GM13976 (cell line): ENCODE data around the gene TRPM2.

Source experiments
- DNase-seq: peaks from one replicate; pipeline ENCODE4 v3.0.0; 2012; ENCODE audit warnings: low spot score
- CTCF ChIP-seq: IDR thresholded peaks from 2 replicates; pipeline ENCODE4 v1.5.1; 2012; ENCODE audit warnings: borderline replicate concordance, mild to moderate bottlenecking; ENCODE audit not compliant: insufficient read depth; ENCODE audit errors: extremely low read depth, missing control alignments, control extremely low read depth
- in situ Hi-C: fragments of 300-500 bp; cut with MboI; formaldehyde crosslinking; loops from one replicate; pipeline ENCODE4 v1.12.0; 2022; ENCODE audit warnings: low sequenced_read_pairs, mixed read lengths, inconsistent platforms; ENCODE audit not compliant: unreplicated experiment

The TRPM2 gene

GRCh38 chr21:44438531-44439210 lies 85.2 kb downstream of the TRPM2 start:
- in situ Hi-C loops: no loop called here
- no peak for TF ChIP-seq CTCF
- no peak for DNase-seq

GRCh38 chr21:44439211-44439600 lies 85.8 kb downstream of the TRPM2 start:
- in situ Hi-C loops: no loop called here
- TF ChIP-seq CTCF: no peak
- DNase-seq: no peak

GRCh38 chr21:44440241-44441040 lies 87.0 kb downstream of the TRPM2 start:
- DNase-seq: no peak
- in situ Hi-C loops: no loop called here
- TF ChIP-seq CTCF: no peak

- in situ Hi-C loops: no loop called here
- TF ChIP-seq CTCF: no peak
- DNase-seq: no peak
Measured at GRCh38 chr21:44441041-44441400, 87.6 kb downstream of the TRPM2 start.

- DNase-seq: no peak
- in situ Hi-C loops: no loop called here
- TF ChIP-seq CTCF: no peak
Measured at GRCh38 chr21:44441581-44442265, 88.3 kb downstream of the TRPM2 start.

GRCh38 chr21:44442266-44443125 lies 89.1 kb downstream of the TRPM2 start:
- TF ChIP-seq CTCF: no peak
- in situ Hi-C loops: no loop called here
- no peak for DNase-seq
